ENCODE measurements around the gene NR2F1-AS1.
"Not testable (repeated sequence)": the region's sequence is repeated elsewhere in the genome, so short reads cannot be mapped to it uniquely, and the experiment has no call there.

The NR2F1-AS1 gene

GRCh38 chr5:93511445-93511844 lies 69.6 kb downstream of the NR2F1-AS1 start:
- no peak for TF ChIP-seq POLR2A (IDR thresholded peaks at IDR 0.05; ENCODE audit: low read depth, low read length)
- FAIRE-seq (no peak), DNase-seq (ENCODE audit: insufficient read length, low spot score) (no peak)

DNA sequence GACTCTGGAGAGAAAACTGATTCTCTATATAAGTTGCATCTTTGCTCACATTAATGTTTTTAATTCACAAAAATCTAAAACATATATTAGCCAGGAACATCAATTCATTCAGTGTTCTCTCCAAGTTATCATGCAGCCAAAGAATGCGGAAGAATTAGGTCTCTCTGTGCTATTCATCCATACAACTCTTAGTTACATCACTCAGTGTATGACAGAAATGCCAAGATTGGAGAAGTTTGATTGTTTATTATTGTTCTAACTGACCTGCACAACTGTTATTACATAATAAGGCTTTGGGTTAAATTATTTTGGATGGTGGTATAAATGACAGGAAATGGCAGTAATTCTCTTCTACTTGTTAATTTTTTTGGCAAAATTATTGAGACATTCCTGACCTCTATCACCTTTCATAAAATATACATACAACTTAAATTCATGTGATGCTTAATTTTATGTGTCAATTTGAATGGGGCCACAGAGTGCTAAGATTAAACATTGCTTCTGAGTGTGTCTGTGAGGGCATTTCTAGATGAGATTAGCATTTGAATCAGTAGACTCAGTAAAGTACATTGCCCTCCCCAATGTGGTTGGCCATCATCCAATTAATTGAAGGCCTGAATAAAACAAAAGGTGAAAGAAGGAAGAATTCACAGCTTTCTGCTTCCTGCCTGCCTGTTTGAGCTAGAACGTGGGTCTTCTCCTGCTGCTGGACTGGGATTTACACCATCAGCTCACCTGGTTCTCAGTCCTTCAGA lies 70.2 kb downstream of the NR2F1-AS1 start:
- no peak for DNase-seq (ENCODE audit: insufficient read length, low spot score)
- no peak for TF ChIP-seq POLR2A (IDR thresholded peaks at IDR 0.05; ENCODE audit: low read depth, low read length)
- FAIRE-seq = no peak

DNA sequence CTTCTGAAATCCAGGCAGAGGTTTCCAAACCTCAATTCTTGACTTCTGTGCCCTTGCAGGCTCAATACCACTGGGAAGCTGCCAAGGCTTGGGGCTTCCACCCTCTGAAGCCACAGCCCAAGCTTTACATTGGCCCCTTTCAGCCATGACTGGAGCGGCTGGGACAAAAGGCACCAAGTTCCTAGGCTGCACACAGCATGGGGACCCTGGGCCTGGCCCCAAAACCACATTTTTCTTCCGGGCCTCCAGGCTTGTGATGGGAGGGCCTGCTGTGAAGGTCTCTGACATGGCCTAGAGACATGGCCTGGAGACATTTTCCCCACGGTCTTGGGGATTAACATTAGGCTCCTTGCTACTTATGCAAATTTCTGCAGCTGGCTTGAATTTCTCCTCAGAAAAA lies 75.5 kb downstream of the NR2F1-AS1 start:
- not testable (repeated sequence) for DNase-seq (ENCODE audit: insufficient read length, low spot score); FAIRE-seq

GRCh38 chr5:93503598-93504067 lies 77.4 kb downstream of the NR2F1-AS1 start:
- no peak for TF ChIP-seq POLR2A (IDR thresholded peaks at IDR 0.05; ENCODE audit: low read depth, low read length)
- FAIRE-seq (peak; percentile 95), DNase-seq (ENCODE audit: insufficient read length, low spot score) (peak; percentile 37)

DNA sequence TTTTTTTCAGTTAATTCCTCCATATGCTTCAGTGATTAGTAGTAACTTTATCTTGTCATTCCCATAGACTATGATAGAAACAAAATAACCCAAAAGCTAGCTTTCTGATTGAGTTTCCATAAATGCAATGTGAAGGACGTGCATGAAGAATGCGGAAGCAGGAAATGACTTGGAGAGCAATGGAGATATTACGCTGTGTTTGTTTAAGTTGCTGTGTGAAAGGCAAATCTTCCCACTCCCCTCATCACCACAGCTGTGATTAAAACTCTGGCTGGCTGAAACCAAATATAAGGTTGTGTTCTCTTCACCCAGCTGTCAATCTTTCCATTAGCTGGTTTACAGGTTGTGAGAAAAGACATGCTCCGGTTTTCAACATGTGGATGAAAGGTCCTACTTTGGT lies 83.9 kb downstream of the NR2F1-AS1 start:
- FAIRE-seq (no peak), DNase-seq (ENCODE audit: insufficient read length, low spot score) (no peak)
- TF ChIP-seq POLR2A (IDR thresholded peaks at IDR 0.05; ENCODE audit: low read depth, low read length) = no peak

DNA sequence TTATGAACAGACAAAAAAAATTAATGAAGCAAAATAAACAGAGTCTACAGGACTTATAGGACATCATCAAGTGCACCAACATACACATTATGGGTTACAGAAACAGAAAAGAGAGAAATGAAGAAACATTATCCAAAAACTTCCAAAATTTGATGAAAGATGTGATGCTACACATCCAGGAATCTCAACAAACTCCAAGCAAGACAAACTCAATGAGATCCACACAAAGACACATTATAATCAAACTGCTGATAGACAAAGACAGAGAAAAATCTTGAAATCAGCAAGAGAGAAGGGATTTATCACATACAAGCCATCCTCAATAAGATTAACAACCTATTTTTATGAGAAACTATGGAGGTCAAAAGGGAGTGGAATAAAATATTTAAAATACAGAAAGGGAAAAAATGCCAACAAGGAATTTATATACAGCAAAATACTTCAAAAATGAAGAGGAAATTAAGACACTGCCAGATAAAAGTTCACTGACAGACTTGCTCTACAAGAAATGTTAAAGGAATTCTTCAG lies 101.0 kb downstream of the NR2F1-AS1 start:
- FAIRE-seq (no peak), DNase-seq (ENCODE audit: insufficient read length, low spot score) (no peak)
- TF ChIP-seq POLR2A (IDR thresholded peaks at IDR 0.05; ENCODE audit: low read depth, low read length) = no peak

GRCh38 chr5:93477816-93478215 lies 103.2 kb downstream of the NR2F1-AS1 start:
- no peak for TF ChIP-seq POLR2A (IDR thresholded peaks at IDR 0.05; ENCODE audit: low read depth, low read length)
- no peak for DNase-seq (ENCODE audit: insufficient read length, low spot score)
- no peak for FAIRE-seq

GRCh38 chr5:93476251-93476742 lies 104.7 kb downstream of the NR2F1-AS1 start:
- TF ChIP-seq POLR2A (IDR thresholded peaks at IDR 0.05; ENCODE audit: low read depth, low read length) = no peak
- no peak for FAIRE-seq

GRCh38 chr5:93462916-93463315 lies 118.1 kb downstream of the NR2F1-AS1 start:
- FAIRE-seq (no peak), DNase-seq (ENCODE audit: insufficient read length, low spot score) (no peak)
- no peak for TF ChIP-seq POLR2A (IDR thresholded peaks at IDR 0.05; ENCODE audit: low read depth, low read length)

More at GRCh38 chr5:93476251-93476742, 104.7 kb downstream of the NR2F1-AS1 start:
- DNase-seq (ENCODE audit: insufficient read length, low spot score) = no peak

- DNase-seq (ENCODE audit: insufficient read length, low spot score) = no peak
- no peak for TF ChIP-seq POLR2A (IDR thresholded peaks at IDR 0.05; ENCODE audit: low read depth, low read length)
- FAIRE-seq = no peak
Measured at GRCh38 chr5:93461756-93462155, 119.3 kb downstream of the NR2F1-AS1 start.

- FAIRE-seq (no peak), DNase-seq (ENCODE audit: insufficient read length, low spot score) (no peak)
- TF ChIP-seq POLR2A (IDR thresholded peaks at IDR 0.05; ENCODE audit: low read depth, low read length) = no peak
Measured at GRCh38 chr5:93460286-93460685, 120.7 kb downstream of the NR2F1-AS1 start.

DNA sequence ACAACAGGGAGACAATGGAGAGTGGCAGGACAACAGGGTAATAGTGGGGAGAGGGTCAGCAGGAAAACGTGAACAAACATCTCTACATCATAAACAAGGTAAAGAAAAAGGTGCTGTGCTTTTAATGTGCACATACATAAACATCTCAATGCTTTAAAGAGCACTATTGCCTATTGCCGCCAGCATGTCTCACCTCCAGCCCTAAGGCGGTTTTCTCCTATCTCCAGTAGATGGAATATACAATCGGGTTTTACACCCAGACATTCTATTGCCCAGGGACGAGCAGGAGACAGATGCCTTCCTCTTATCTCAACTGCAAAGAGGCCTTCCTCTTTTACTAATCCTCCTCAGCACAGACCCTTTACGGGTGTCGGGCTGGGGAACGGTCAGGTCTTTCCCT lies 124.2 kb downstream of the NR2F1-AS1 start:
- FAIRE-seq; DNase-seq (ENCODE audit: insufficient read length, low spot score): not testable (repeated sequence)

DNA sequence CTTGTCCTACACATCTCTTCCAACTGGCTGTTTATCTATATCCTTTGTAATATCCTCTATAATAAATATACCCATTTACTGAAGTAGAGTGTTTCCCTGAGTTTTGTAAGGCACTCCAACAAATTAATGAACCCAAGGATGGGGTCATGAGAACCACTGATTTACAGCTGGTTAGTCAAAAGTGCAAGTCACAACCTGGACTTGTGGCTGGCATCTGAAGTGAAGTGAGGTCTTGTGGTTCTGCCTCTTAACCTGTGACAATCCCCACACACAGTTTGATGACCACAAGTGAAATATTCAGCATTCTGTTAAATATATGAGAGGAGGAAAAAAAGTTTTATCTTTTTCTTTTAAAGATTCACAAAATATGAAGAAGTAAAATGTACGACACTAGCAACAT lies 126.1 kb downstream of the NR2F1-AS1 start:
- no peak for TF ChIP-seq POLR2A (IDR thresholded peaks at IDR 0.05; ENCODE audit: low read depth, low read length)
- FAIRE-seq (peak; percentile 23), DNase-seq (ENCODE audit: insufficient read length, low spot score) (no peak)

DNA sequence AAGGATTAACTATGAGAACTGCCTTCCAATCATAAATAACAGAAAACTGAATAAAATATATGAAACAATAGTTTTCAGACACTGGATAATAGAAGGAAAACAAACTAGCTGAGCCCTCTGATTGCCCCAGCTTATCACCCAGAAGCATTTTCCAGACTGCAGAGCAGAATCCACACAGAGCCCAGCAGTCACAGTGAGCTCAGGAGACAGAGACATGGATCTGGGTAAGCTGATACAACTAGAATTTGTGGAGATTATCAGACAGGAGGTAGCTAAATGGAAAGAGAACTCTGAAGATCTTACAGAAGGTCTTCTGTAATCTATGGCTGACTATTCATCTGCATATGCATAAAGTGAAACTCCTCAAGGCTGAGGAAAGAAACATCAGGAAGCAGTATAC lies 128.8 kb downstream of the NR2F1-AS1 start:
- FAIRE-seq (no peak), DNase-seq (ENCODE audit: insufficient read length, low spot score) (no peak)
- no peak for TF ChIP-seq POLR2A (IDR thresholded peaks at IDR 0.05; ENCODE audit: low read depth, low read length)

GRCh38 chr5:93438124-93438523 lies 142.9 kb downstream of the NR2F1-AS1 start:
- no peak for TF ChIP-seq POLR2A (IDR thresholded peaks at IDR 0.05; ENCODE audit: low read depth, low read length)
- no peak for DNase-seq (ENCODE audit: insufficient read length, low spot score)
- FAIRE-seq = no peak

All from H54 (cell line).